ENCODE data around the gene TFIP11.

DNA sequence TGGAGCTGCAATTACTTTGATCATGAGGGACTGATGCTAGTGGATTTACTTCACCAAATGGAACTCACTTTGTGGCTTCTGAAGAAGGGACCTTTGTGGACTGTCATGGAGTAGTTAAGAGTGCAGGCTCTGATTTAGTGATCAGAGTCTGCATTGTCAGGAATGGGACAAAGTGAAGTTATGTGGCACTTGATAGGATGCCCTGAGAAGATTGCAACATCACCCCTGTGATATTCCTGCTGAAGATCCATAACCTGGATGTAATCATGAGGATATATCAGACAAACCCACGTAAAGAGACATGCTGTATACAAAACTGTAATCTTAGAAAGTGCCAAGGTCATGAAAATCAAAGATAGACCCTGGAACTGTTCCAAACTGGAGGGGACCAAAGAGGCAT, 1.6 kb upstream of the TFIP11 start:
- TF ChIP-seq BHLHE40 (IDR thresholded peaks at IDR 0.05; ENCODE audit: low read length) = no peak
- TF ChIP-seq, protein P1, sequence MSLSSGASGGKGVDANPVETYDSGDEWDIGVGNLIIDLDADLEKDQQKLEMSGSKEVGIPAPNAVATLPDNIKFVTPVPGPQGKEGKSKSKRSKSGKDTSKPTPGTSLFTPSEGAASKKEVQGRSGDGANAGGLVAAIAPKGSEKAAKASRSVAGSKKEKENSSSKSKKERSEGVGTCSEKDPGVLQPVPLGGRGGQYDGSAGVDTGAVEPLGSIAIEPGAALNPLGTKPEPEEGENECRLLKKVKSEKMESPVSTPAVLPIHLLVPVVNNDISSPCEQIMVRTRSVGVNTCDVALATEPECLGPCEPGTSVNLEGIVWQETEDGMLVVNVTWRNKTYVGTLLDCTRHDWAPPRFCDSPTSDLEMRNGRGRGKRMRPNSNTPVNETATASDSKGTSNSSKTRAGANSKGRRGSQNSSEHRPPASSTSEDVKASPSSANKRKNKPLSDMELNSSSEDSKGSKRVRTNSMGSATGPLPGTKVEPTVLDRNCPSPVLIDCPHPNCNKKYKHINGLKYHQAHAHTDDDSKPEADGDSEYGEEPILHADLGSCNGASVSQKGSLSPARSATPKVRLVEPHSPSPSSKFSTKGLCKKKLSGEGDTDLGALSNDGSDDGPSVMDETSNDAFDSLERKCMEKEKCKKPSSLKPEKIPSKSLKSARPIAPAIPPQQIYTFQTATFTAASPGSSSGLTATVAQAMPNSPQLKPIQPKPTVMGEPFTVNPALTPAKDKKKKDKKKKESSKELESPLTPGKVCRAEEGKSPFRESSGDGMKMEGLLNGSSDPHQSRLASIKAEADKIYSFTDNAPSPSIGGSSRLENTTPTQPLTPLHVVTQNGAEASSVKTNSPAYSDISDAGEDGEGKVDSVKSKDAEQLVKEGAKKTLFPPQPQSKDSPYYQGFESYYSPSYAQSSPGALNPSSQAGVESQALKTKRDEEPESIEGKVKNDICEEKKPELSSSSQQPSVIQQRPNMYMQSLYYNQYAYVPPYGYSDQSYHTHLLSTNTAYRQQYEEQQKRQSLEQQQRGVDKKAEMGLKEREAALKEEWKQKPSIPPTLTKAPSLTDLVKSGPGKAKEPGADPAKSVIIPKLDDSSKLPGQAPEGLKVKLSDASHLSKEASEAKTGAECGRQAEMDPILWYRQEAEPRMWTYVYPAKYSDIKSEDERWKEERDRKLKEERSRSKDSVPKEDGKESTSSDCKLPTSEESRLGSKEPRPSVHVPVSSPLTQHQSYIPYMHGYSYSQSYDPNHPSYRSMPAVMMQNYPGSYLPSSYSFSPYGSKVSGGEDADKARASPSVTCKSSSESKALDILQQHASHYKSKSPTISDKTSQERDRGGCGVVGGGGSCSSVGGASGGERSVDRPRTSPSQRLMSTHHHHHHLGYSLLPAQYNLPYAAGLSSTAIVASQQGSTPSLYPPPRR (CRISPR knock-in tag; IDR thresholded peaks at IDR 0.05; ENCODE audit: borderline replicate concordance) = no peak
- TF ChIP-seq MAX (CRISPR knock-in tag; IDR thresholded peaks at IDR 0.05) = no peak
- TF ChIP-seq ATF3 (IDR thresholded peaks at IDR 0.05) = no peak
- no peak for TF ChIP-seq ATF3 (CRISPR knock-in tag; conservative IDR thresholded peaks at IDR 0.05)
- no peak for TF ChIP-seq ZNF695 (CRISPR knock-in tag; IDR thresholded peaks at IDR 0.05)
- TF ChIP-seq CREB1 (IDR thresholded peaks at IDR 0.05) = no peak
- TF ChIP-seq CREB1 (CRISPR knock-in tag; IDR thresholded peaks at IDR 0.05) = no peak
- no peak for TF ChIP-seq RFX5 (IDR thresholded peaks at IDR 0.05; ENCODE audit: low read depth, low read length)
- no peak for TF ChIP-seq CTCF (IDR thresholded peaks at IDR 0.05 in 2 of 3, conservative IDR thresholded peaks at IDR 0.05 in 1 of 3; ENCODE audit: insufficient read depth in 2 of 3, low read depth in 1 of 3, low read length in 3 of 3)
